ENCODE data around the gene ZNF491. TPM values are rescaled to one million over a fixed set of nuclear protein-coding genes. Genes with fewer than 3 reads are reported as not detected.

ZNF491 gene
- total and polyA plus RNA-seq, 2 of the 8 experiments (the other 6 are each of a cell fraction or from before 2014, with no cell fraction given) = 0.18 to 0.78 TPM

- TF ChIP-seq EZH2 (IDR thresholded peaks at IDR 0.05; ENCODE audit: low read depth, low read length, severe bottlenecking) = no peak
- TF ChIP-seq GTF2F1 (IDR thresholded peaks at IDR 0.05; ENCODE audit: borderline replicate concordance, low read depth, low read length) = no peak
- no peak for TF ChIP-seq CBX8 (IDR thresholded peaks at IDR 0.05; ENCODE audit: borderline replicate concordance, low read depth, low read length)
- TF ChIP-seq RFX5 (IDR thresholded peaks at IDR 0.05; ENCODE audit: borderline replicate concordance, low read depth, low read length) = no peak
- TF ChIP-seq POU5F1 (IDR thresholded peaks at IDR 0.05; ENCODE audit: low read depth, low read length) = no peak
- no peak for TF ChIP-seq ATF3 (IDR thresholded peaks at IDR 0.05; ENCODE audit: insufficient read depth, low read depth, low read length)
- no peak for TF ChIP-seq EP300 (IDR thresholded peaks at IDR 0.05; ENCODE audit: borderline replicate concordance in 1 of 2, low read depth in 2 of 2, low read length in 2 of 2)
- peak; percentile 58; the same call in 1 of the 2 replicates for TF ChIP-seq SP4 (IDR thresholded peaks at IDR 0.05; ENCODE audit: low read length)
- no peak for TF ChIP-seq JUND (IDR thresholded peaks at IDR 0.05; ENCODE audit: low read length)
- peak; percentile 24 for TF ChIP-seq ASH2L (IDR thresholded peaks at IDR 0.05; ENCODE audit: low read length)
- no peak for TF ChIP-seq MAFK (IDR thresholded peaks at IDR 0.05; ENCODE audit: low read depth, low read length)
- TF ChIP-seq SAP30 (IDR thresholded peaks at IDR 0.05; ENCODE audit: insufficient read depth, insufficient replicate concordance, low read length) = no peak
- no peak for TF ChIP-seq TCF12 (IDR thresholded peaks at IDR 0.05; ENCODE audit: low read depth, low read length)
- no peak for TF ChIP-seq HDAC2 (IDR thresholded peaks at IDR 0.05; ENCODE audit: borderline replicate concordance in 1 of 2, low read depth in 2 of 2, low read length in 2 of 2)
- TF ChIP-seq ZNF274 (IDR thresholded peaks at IDR 0.05; ENCODE audit: borderline replicate concordance, extremely low read depth, low read length) = no peak
- TF ChIP-seq SP1 (IDR thresholded peaks at IDR 0.05; ENCODE audit: low read depth, low read length) = peak; percentile 89
- TF ChIP-seq RAD21 (IDR thresholded peaks at IDR 0.05 in 1 of 2, conservative IDR thresholded peaks at IDR 0.05 in 1 of 2; ENCODE audit: low read depth in 2 of 2, low read length in 2 of 2) = no peak
- no peak for TF ChIP-seq CHD1 (IDR thresholded peaks at IDR 0.05; ENCODE audit: low read depth, low read length)
- no peak; a peak in 1 of 4 replicates for TF ChIP-seq CTCF (IDR thresholded peaks at IDR 0.05; ENCODE audit: control extremely low read depth in 1 of 3, insufficient read depth in 1 of 3, low read depth in 1 of 3, low read length in 3 of 3)
These were observed 31.4 kb upstream of the ZNF491 start, which contains the start of gene ZNF441 (continued) for GRCh38 chr19:11766597-11767591.

All from H1 (cell line).